Panc1 (cell line): ENCODE data around the gene RBM19. TPM values are rescaled to one million over a fixed set of nuclear protein-coding genes. Genes with fewer than 3 reads are reported as not detected.

ENCODE experiments used
- ATAC-seq: fragments of 200-7000 bp; cut with Tn5 transposase; 2 replicates; pipeline ENCODE4 v1.9.1; 2020; ENCODE audit warnings: mild to moderate bottlenecking, moderate library complexity
- BruUV-seq: library from RNA; stranded (reverse); fragments of 400-500 nt; replicated peaks from 2 replicates; lab custom pipeline; 2021; lab: Mats Ljungman, UMichigan
- CTCF ChIA-PET: fragments of 300-600 bp; sonication (Branson Sonifier 250); formaldehyde crosslinking; loops from one replicate; lab custom pipeline; 2022; ENCODE audit warnings: antibody characterized with exemption; lab: Charles Lee
- POLR2A ChIA-PET: fragments of 300-600 bp; sonication (Branson Sonifier 250); formaldehyde crosslinking; loops from one replicate; lab custom pipeline; 2022; ENCODE audit warnings: antibody characterized with exemption; lab: Charles Lee
- DNase-seq: peaks from one replicate; pipeline ENCODE4 v3.0.0-alpha.2; 2010; ENCODE audit warnings: low read depth, low spot score
- H3K27ac ChIP-seq: 2 replicates; pipeline ENCODE4 v1.5.1; 2011; ENCODE audit warnings: mild to moderate bottlenecking, low read length, inconsistent platforms
- H3K27me3 ChIP-seq: fragments of 200-500 bp; sonication (Bioruptor generic); 2 replicates; pipeline ENCODE4 v1.6.0; 2014; ENCODE audit warnings: low read length, inconsistent platforms; ENCODE audit not compliant: control insufficient read depth, insufficient read depth
- H3K36me3 ChIP-seq: fragments of 200-500 bp; sonication (Bioruptor generic); 2 replicates; pipeline ENCODE4 v1.5.1; 2014; ENCODE audit warnings: inconsistent platforms, mild to moderate bottlenecking, low read length, moderate library complexity; ENCODE audit not compliant: control insufficient read depth, insufficient read depth
- H3K4me1 ChIP-seq: 2 replicates; pipeline ENCODE4 v1.5.1; 2011; ENCODE audit warnings: inconsistent platforms, mild to moderate bottlenecking, low read length, moderate library complexity; ENCODE audit not compliant: control insufficient read depth, insufficient read depth
- H3K4me3 ChIP-seq, 2 experiments: 2 replicates each; pipeline ENCODE4 v1.5.1; 2011 to 2012; ENCODE audit warnings: low read depth in 2 of 2, low read length in 2 of 2, mild to moderate bottlenecking in 2 of 2, inconsistent platforms in 1 of 2, moderate library complexity in 1 of 2
- H3K9me3 ChIP-seq: fragments of 200-500 bp; sonication (Bioruptor generic); 2 replicates; pipeline ENCODE4 v1.5.1; 2014; ENCODE audit warnings: low read depth, mild to moderate bottlenecking, inconsistent platforms, low read length, moderate library complexity; ENCODE audit not compliant: control insufficient read depth, insufficient read depth
- CTCF ChIP-seq: fragments of 450-650 bp; IDR thresholded peaks from 2 replicates; pipeline ENCODE4 v1.5.1; 2017; ENCODE audit warnings: mild to moderate bottlenecking
- POLR2AphosphoS5 ChIP-seq: IDR thresholded peaks from 2 replicates; pipeline ENCODE4 v1.6.1; 2012; ENCODE audit warnings: mild to moderate bottlenecking, low read depth, low read length, moderate library complexity
- SIN3A ChIP-seq: IDR thresholded peaks from 2 replicates; pipeline ENCODE4 v1.6.1; 2012; ENCODE audit warnings: low read depth, mild to moderate bottlenecking, low read length, moderate library complexity, borderline replicate concordance; ENCODE audit not compliant: insufficient read depth
- TCF7L2 ChIP-seq: IDR thresholded peaks from 2 replicates; pipeline ENCODE4 v1.6.1; 2011; ENCODE audit warnings: mild to moderate bottlenecking, low read depth, low read length, inconsistent platforms
- in situ Hi-C: cut with HindIII; loops from 2 replicates; pipeline ENCODE4 v1.10.0; 2016; ENCODE audit warnings: low sequenced_read_pairs, low pct_unique_long_range_greater_than_20kb
- intact Hi-C: fragments of 100-400 bp; cut with micrococcal nuclease; formaldehyde crosslinking; loops from one replicate; pipeline ENCODE4 v1.10.0; 2022; ENCODE audit not compliant: unreplicated experiment
- total RNA-seq: library from RNA; stranded (reverse); gene quantifications from one replicate; pipeline ENCODE4 v1.2.1, GENCODE V29; 2021; ENCODE audit not compliant: unreplicated experiment
- TF ChIP-seq, protein P1 (sequence below), 2 experiments: IDR thresholded peaks; 2 replicates each; pipeline ENCODE4 v1.6.1; 2011 to 2012; ENCODE audit warnings: low read depth in 2 of 2, control low read depth in 1 of 2, low read length in 1 of 2, mild to moderate bottlenecking in 1 of 2, moderate library complexity in 1 of 2; ENCODE audit not compliant: insufficient read depth in 1 of 2

The RBM19 gene
- total RNA-seq, 1 experiment from 2014 or later, result 44.8 TPM

DNA sequence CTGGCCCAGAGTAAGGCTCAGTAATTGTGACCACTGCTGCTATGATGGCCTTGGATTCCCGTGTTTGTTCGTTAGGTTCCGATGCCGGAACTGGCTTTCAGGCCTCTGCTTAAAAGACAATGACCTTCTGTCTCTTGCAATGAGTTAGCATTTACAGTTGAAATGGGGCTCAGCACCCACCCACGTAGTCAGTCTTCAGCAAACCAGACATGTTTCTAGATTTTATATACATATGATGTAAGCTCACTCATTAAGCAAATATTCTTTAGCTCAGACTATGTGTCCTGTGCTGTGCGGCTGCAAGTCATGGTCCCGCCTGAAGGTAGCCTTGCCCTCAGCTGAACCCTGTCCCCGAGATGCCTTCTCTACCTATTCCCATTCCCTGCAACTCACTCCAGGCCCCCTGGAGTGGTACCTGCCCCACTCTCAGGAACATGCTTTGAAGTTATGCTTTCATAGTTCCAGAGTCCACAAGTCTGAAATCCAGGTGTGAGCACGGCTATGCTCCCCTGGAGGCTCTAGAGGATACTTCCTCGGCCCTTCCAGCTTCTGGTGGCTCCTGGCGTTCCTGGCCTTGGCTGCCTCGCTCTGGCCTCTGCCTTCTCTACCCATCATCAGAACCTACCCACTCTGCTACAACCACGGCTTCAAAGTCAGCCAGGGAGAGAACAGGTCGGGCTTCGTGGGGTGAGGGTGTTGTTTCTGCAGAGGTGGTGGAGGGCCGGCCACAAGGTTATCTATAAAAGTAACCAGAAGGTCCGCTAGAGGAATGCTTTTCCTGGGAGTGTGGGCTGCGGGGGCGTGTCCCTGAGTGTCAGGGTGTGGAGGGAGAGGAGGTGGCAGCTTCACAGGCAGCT lies 157.8 kb downstream of the RBM19 start:
- no peaks in the 10 kb centered on the region for H3K4me1 ChIP-seq
- TF ChIP-seq SIN3A (no peak), POLR2AphosphoS5 (no peak), TCF7L2 (no peak), CTCF (no peak)
- TF ChIP-seq, protein P1, sequence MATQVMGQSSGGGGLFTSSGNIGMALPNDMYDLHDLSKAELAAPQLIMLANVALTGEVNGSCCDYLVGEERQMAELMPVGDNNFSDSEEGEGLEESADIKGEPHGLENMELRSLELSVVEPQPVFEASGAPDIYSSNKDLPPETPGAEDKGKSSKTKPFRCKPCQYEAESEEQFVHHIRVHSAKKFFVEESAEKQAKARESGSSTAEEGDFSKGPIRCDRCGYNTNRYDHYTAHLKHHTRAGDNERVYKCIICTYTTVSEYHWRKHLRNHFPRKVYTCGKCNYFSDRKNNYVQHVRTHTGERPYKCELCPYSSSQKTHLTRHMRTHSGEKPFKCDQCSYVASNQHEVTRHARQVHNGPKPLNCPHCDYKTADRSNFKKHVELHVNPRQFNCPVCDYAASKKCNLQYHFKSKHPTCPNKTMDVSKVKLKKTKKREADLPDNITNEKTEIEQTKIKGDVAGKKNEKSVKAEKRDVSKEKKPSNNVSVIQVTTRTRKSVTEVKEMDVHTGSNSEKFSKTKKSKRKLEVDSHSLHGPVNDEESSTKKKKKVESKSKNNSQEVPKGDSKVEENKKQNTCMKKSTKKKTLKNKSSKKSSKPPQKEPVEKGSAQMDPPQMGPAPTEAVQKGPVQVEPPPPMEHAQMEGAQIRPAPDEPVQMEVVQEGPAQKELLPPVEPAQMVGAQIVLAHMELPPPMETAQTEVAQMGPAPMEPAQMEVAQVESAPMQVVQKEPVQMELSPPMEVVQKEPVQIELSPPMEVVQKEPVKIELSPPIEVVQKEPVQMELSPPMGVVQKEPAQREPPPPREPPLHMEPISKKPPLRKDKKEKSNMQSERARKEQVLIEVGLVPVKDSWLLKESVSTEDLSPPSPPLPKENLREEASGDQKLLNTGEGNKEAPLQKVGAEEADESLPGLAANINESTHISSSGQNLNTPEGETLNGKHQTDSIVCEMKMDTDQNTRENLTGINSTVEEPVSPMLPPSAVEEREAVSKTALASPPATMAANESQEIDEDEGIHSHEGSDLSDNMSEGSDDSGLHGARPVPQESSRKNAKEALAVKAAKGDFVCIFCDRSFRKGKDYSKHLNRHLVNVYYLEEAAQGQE (IDR thresholded peaks at IDR 0.05; ENCODE audit: insufficient read depth in 1 of 2, low read depth in 2 of 2, low read length in 1 of 2), result no peak
- ATAC-seq (no peak), DNase-seq (no peak)
- in situ Hi-C loops (no loop called here), intact Hi-C loops (no loop called here)
- no peaks in the 10 kb centered on the region for H3K36me3 ChIP-seq
- ChIA-PET CTCF (no interaction called here), POLR2A (no interaction called here)
- H3K4me3 ChIP-seq, result no peak overlapping the region
- H3K27ac ChIP-seq, result no peak overlapping the region
- no TSS peak for BruUV-seq
- H3K9me3 ChIP-seq, result no peaks in the 10 kb centered on the region
- H3K27me3 ChIP-seq, result no peaks in the 10 kb centered on the region

DNA sequence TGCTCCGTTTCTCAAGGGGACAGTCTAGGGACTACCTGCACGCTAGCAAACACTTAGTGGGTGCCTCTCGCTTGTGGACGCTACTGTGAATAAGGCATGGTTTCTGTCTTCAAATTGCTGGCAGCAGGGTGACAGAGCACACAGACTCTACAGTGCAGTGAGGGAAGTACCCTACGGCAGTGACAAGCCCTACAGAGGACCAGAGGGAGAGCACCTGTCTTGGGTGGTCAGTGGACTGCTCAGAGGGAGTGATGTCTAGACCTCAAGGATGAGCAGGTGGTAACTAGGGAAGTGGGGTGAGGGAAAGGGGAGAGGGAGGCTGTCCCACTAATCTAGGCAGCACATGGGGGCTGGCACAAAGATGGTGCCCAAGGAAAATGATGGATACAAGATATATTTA lies 160.5 kb downstream of the RBM19 start:
- Histone ChIP-seq H3K36me3 (no peaks in the 10 kb centered on the region), H3K4me1 (no peaks in the 10 kb centered on the region), H3K9me3 (no peaks in the 10 kb centered on the region), H3K27ac (no peak overlapping the region), H3K27me3 (no peaks in the 10 kb centered on the region), H3K4me3 (no peak overlapping the region)
- no TSS peak for BruUV-seq
- in situ Hi-C loops (no loop called here), intact Hi-C loops (no loop called here)
- ChIA-PET CTCF (no interaction called here), POLR2A (no interaction called here)
- no peak for DNase-seq
- no peak for ATAC-seq
- TF ChIP-seq, protein P1 (IDR thresholded peaks at IDR 0.05; ENCODE audit: insufficient read depth in 1 of 2, low read depth in 2 of 2, low read length in 1 of 2), result no peak
- no peak for TF ChIP-seq POLR2AphosphoS5
- no peak for TF ChIP-seq CTCF
- no peak for TF ChIP-seq SIN3A
- TF ChIP-seq TCF7L2, result no peak
